CD4-positive, CD25-positive, alpha-beta regulatory T cell (primary cell): ENCODE data around the gene GTF3C2. TPM values are rescaled to one million over a fixed set of nuclear protein-coding genes. Genes with fewer than 3 reads are reported as not detected.
A peak's percentile ranks its signal among the peaks of the same experiment; 100 is the strongest.

Source experiments
- ATAC-seq, 2 donors: fragments of 150-1000 bp; cut with Tn5 transposase; one replicate each; pipeline ENCODE4 v1.10.0; 2021; ENCODE audit warnings: low read depth in 2 of 2, moderate number of reproducible peaks in 2 of 2, moderate library complexity in 1 of 2
- DNase-seq, 3 donors: peaks; one replicate each; pipeline versions ENCODE4 v3.0.0 to v3.0.0-alpha.2; 2012 to 2022; ENCODE audit warnings: mixed read lengths in 1 of 3
- H3K27ac ChIP-seq: one replicate; pipeline ENCODE4 v1.7.0; 2013; ENCODE audit warnings: mild to moderate bottlenecking, low read length; ENCODE audit not compliant: insufficient read depth, poor library complexity, severe bottlenecking
- H3K27me3 ChIP-seq: one replicate; pipeline ENCODE4 v1.7.0; 2013; ENCODE audit warnings: low read length; ENCODE audit not compliant: control insufficient read depth, insufficient read depth
- H3K36me3 ChIP-seq: one replicate; pipeline ENCODE4 v1.7.0; 2013; ENCODE audit warnings: mild to moderate bottlenecking, low read length, moderate library complexity; ENCODE audit not compliant: control insufficient read depth, insufficient read depth
- H3K4me1 ChIP-seq: 2 replicates; pipeline ENCODE4 v1.7.0; 2013; ENCODE audit warnings: mild to moderate bottlenecking, low read length; ENCODE audit not compliant: insufficient read depth, control insufficient read depth, poor library complexity, severe bottlenecking
- H3K4me3 ChIP-seq: one replicate; pipeline ENCODE4 v1.7.0; 2013; ENCODE audit warnings: low read depth, mild to moderate bottlenecking, low read length, moderate library complexity
- H3K9me3 ChIP-seq, 2 experiments: 1 replicate in 1 of 2; 2 replicates in 1 of 2; pipeline ENCODE4 v1.7.0; 2013; ENCODE audit warnings: low read length in 2 of 2, mild to moderate bottlenecking in 1 of 2, moderate library complexity in 1 of 2; ENCODE audit not compliant: control insufficient read depth in 2 of 2
- H3K27ac Mint-ChIP-seq, 3 donors: one replicate each; pipeline ENCODE4 v1.8.0; 2020 to 2022; ENCODE audit warnings: mild to moderate bottlenecking in 3 of 3, mixed read lengths in 3 of 3, moderate library complexity in 2 of 3
- H3K27me3 Mint-ChIP-seq: one replicate; pipeline ENCODE4 v1.8.0; 2022; ENCODE audit warnings: mild to moderate bottlenecking, mixed read lengths
- H3K36me3 Mint-ChIP-seq: one replicate; pipeline ENCODE4 v1.8.0; 2020; ENCODE audit warnings: mixed read lengths
- H3K4me1 Mint-ChIP-seq, 4 donors: one replicate each; pipeline ENCODE4 v1.8.0; 2020 to 2022; ENCODE audit warnings: mixed read lengths in 4 of 4, mild to moderate bottlenecking in 1 of 4
- H3K4me3 Mint-ChIP-seq, 4 donors: one replicate each; pipeline ENCODE4 v1.8.0; 2020 to 2022; ENCODE audit warnings: mild to moderate bottlenecking in 4 of 4, mixed read lengths in 4 of 4, moderate library complexity in 3 of 4
- H3K9me3 Mint-ChIP-seq, 7 donors: one replicate each; pipeline ENCODE4 v1.8.0; 2020 to 2022; ENCODE audit warnings: mixed read lengths in 7 of 7, mild to moderate bottlenecking in 3 of 7, moderate library complexity in 2 of 7
- polyA plus RNA-seq, 4 donors: library from polyadenylated mRNA; unstranded; fragments of 300-500 nt; fragmentation: Illumina TruSeq; gene quantifications; one replicate each; pipeline ENCODE4 v1.2.3, GENCODE V29; 2021
- total RNA-seq: library from RNA; stranded (reverse); gene quantifications from one replicate; pipeline ENCODE4 v1.2.3, GENCODE V29; 2022

Gene GTF3C2
- total and polyA plus RNA-seq, 5 donors from 2014 or later, result 27.5 to 52.8 (median 35.6) TPM

DNA sequence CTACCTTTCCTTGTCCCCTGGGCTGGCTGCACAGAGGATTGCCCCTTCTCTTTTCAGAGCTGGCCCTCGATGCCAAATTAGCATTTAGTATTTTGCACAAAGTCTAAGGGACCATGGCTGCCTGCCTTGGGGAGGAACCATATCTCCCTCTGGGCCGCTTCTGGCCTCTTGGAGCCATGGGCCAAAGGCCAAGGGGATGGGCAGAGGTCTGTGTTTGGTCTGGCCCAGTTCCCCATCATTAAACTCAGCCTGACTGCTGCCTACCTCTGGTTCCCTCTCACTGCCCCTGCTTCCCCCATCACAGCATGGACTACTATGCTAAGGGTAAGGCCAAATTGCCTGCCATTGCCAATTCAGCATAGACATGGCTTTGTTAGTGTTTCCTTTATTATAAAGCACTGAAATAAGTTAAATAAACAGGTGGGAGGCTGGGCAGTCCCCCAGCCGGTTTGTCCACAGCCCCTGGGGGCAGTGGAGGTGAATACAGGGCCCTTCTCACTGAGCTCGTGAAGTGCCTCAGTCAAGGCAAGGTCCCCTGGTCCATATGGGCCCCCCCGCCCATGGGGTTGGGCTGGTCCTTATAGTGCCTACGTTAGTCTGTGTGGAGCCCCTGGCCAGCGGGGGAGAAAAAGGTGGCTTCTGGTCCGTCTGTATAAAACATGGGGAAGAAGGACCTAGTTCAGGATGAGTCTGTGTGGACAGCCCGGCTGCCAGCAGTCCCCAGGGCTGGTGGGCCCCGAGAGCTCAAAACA, 20.5 kb upstream of the GTF3C2 start:
- H3K4me1 ChIP-seq, result peaks cover 28% of the 10 kb centered on the region
- ATAC-seq, result no peak
- Mint-ChIP-seq H3K9me3 (no peaks in the 10 kb centered on the region), H3K4me1 (peaks cover 7 to 50% (median 38%) of the 10 kb centered on the region in 4 donors), H3K27ac (peak overlapping the region in 1 of 3 donors; percentile 43), H3K27me3 (no peaks in the 10 kb centered on the region), H3K36me3 (peaks cover 24% of the 10 kb centered on the region), H3K4me3 (peak overlapping the region in 2 of 4 donors; percentile 8 to 87)
- H3K27me3 ChIP-seq, result no peaks in the 10 kb centered on the region
- DNase-seq, result no peak
- H3K4me3 ChIP-seq, result no peak overlapping the region
- H3K36me3 ChIP-seq, result peaks cover 59% of the 10 kb centered on the region
- no peak overlapping the region for H3K27ac ChIP-seq
- H3K9me3 ChIP-seq, result no peaks in the 10 kb centered on the region

DNA sequence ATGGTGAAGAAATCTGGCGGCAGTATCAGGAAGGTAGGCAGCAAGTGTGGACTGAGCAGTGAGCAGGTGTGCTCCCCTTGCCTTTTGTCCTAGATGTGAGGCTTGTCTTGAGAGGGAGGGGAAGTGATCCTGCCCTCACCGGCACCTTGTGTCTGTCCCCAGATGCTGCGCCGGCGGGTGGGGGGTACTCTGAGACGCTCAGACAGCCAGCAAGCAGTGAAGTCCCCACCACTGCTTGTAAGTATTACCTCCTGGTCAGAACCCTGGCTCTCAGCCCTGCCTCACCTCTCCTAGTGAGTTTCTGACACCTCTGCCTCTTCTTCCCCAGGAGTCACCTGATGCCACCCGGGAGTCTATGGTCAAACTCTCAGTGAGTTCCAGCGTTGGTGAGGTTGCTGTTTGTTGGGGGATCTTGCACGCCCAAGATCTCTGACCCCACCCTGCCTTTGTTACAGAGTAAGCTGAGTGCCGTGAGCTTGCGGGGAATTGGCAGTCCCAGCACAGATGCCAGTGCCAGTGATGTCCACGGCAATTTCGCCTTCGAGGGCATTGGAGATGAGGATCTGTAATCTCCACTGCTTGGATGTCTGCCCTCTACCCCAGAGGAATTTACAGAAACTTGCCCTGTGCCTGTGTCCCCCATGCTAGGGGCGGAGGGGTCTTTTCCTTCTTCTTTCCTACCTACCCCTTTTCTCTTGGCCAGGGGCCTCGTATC, 19.7 kb upstream of the GTF3C2 start:
- no peak for DNase-seq
- Mint-ChIP-seq H3K36me3 (peaks cover 24% of the 10 kb centered on the region), H3K9me3 (no peaks in the 10 kb centered on the region), H3K4me1 (peaks cover 7 to 53% (median 42%) of the 10 kb centered on the region in 4 donors), H3K4me3 (peak overlapping the region in 1 of 4 donors; percentile 87), H3K27ac (peak overlapping the region in 1 of 3 donors; percentile 51), H3K27me3 (no peaks in the 10 kb centered on the region)
- Histone ChIP-seq H3K4me1 (peaks cover 35% of the 10 kb centered on the region), H3K36me3 (peaks cover 52% of the 10 kb centered on the region), H3K27me3 (no peaks in the 10 kb centered on the region), H3K4me3 (no peak overlapping the region), H3K27ac (no peak overlapping the region), H3K9me3 (no peaks in the 10 kb centered on the region)
- no peak for ATAC-seq

DNA sequence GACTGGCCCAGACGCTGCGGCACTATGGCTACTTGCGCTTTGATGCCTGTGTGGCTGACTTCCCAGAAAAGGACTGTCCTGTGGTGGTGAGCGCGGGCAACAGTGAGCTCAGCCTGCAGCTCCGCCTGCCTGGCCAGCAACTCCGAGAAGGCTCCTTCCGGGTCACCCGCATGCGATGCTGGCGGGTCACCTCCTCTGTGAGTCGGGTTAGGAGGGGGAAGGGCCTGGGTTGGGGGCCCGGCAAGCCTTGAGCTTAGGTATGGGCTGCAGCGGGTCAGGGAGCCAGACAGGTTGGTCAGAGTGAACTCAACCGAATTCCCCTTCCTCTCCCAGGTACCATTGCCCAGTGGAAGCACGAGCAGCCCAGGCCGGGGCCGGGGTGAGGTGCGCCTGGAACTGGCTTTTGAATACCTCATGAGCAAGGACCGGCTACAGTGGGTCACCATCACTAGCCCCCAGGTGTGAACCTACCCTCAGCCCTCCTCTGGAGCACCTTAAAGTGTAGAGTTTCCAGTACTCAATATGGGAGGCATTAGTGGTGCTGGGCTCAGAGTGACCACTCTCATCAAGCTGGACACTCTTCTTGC, 19.0 kb upstream of the GTF3C2 start:
- Mint-ChIP-seq H3K27ac (peak overlapping the region in 2 of 3 donors; percentile 17 to 51), H3K36me3 (peaks cover 24% of the 10 kb centered on the region), H3K4me1 (peaks cover 7 to 49% (median 39%) of the 10 kb centered on the region in 4 donors), H3K27me3 (no peaks in the 10 kb centered on the region), H3K9me3 (no peaks in the 10 kb centered on the region), H3K4me3 (peak overlapping the region in 2 of 4 donors; percentile 78 to 87)
- Histone ChIP-seq H3K36me3 (peaks cover 52% of the 10 kb centered on the region), H3K27ac (no peak overlapping the region), H3K27me3 (no peaks in the 10 kb centered on the region), H3K9me3 (no peaks in the 10 kb centered on the region), H3K4me1 (peaks cover 34% of the 10 kb centered on the region), H3K4me3 (no peak overlapping the region)
- DNase-seq (no peak), ATAC-seq (no peak)

DNA sequence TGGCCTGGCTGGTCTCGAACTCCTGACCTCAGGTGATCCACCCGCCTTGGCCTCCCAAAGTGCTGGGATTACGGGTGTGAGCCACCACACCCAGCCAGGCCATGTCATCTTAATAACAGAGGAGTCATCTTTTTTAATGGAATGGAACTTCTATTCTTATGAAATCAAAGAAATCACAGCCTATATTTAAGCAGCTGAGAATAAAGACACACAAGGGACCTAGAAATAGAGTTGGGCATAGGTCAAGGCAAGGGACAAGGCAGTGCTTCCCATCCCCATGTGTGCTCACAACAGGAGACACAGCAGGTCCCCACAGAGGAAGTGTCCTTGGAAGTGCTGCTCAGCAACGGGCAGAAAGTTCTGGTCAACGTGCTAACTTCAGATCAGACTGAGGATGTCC, 17.0 kb upstream of the GTF3C2 start:
- no peak for ATAC-seq
- DNase-seq, result no peak
- H3K4me3 Mint-ChIP-seq, result peak overlapping the region in 3 of 4 donors; percentile 36 to 77 (median 77)
- Histone ChIP-seq H3K4me1 (peaks cover 31% of the 10 kb centered on the region), H3K27ac (no peak overlapping the region), H3K9me3 (no peaks in the 10 kb centered on the region), H3K27me3 (no peaks in the 10 kb centered on the region), H3K4me3 (no peak overlapping the region), H3K36me3 (peaks cover 52% of the 10 kb centered on the region)
- H3K36me3 Mint-ChIP-seq, result peaks cover 28% of the 10 kb centered on the region
- peaks cover 3 to 46% (median 35%) of the 10 kb centered on the region in 4 donors for H3K4me1 Mint-ChIP-seq
- no peaks in the 10 kb centered on the region for H3K9me3 Mint-ChIP-seq
- H3K27ac Mint-ChIP-seq, result peak overlapping the region in 1 of 3 donors; percentile 56
- no peaks in the 10 kb centered on the region for H3K27me3 Mint-ChIP-seq

- peak in 1 of 3 donors; percentile 69 for DNase-seq
- H3K9me3 Mint-ChIP-seq, result no peaks in the 10 kb centered on the region
- Histone ChIP-seq H3K27me3 (no peaks in the 10 kb centered on the region), H3K4me3 (peak overlapping the region; percentile 50), H3K4me1 (peaks cover 31% of the 10 kb centered on the region), H3K9me3 (no peaks in the 10 kb centered on the region), H3K27ac (no peak overlapping the region), H3K36me3 (peaks cover 52% of the 10 kb centered on the region)
- peak overlapping the region; percentile 58 to 100 (median 88) for H3K4me3 Mint-ChIP-seq
- ATAC-seq, result no peak
- peaks cover 28% of the 10 kb centered on the region for H3K36me3 Mint-ChIP-seq
- H3K27me3 Mint-ChIP-seq, result no peaks in the 10 kb centered on the region
- H3K4me1 Mint-ChIP-seq, result peaks cover 3 to 50% (median 38%) of the 10 kb centered on the region in 4 donors
- H3K27ac Mint-ChIP-seq, result peak overlapping the region in 2 of 3 donors; percentile 44 to 78
These were observed 16.4 kb upstream of the GTF3C2 start for GRCh38 chr2:27372937-27373336.

DNA sequence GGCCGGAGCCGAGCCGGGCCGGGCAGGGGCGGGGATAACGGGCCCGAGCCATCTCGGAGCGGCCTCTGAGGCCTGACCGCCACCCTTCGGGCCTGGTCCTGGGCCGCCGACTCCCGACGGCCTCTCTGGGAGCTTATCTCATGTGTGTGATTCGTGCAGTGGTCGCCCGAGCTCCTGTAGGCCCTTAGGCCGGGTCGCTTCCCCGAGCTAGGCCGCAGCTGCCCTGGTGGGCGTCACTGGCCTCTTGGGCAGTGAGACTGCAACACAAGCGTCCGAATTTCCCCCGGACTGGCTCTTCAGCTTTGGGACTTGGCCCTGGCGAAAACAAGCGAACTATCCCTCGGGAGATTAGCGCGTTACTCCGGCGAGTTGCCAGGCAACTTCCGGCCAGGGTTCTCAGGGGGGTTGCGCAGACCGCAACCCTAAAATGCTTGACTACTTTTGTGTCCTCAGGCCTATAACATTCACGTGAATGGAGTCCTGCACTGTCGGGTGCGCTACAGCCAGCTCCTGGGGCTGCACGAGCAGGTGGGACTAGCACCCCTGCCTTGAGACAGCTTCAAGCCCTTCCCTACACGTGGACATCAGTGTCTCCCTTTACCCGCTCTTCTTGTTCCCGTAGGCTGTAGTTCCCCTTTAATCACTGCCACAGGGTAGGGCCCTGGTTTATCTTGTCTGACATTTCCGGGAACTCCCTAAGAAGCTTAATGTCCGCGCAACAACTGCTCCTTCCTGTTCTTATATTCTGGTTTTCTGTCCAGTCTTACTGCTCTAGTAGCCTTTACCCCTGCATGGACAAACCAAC, 14.5 kb upstream of the GTF3C2 start:
- Histone ChIP-seq H3K4me3 (peak overlapping the region; percentile 77), H3K36me3 (peaks cover 51% of the 10 kb centered on the region), H3K9me3 (no peaks in the 10 kb centered on the region), H3K27me3 (no peaks in the 10 kb centered on the region), H3K4me1 (peaks cover 31% of the 10 kb centered on the region), H3K27ac (peak overlapping the region; percentile 88)
- Mint-ChIP-seq H3K4me1 (peaks cover 3 to 58% (median 41%) of the 10 kb centered on the region in 4 donors), H3K36me3 (peaks cover 29% of the 10 kb centered on the region), H3K27me3 (no peaks in the 10 kb centered on the region), H3K4me3 (peak overlapping the region; percentile 91 to 100 (median 100)), H3K9me3 (no peaks in the 10 kb centered on the region), H3K27ac (peak overlapping the region; percentile 94 to 98 (median 97))
- ATAC-seq (peak in 1 of 2 donors; percentile 0), DNase-seq (peak; percentile 24 to 66 (median 28))
